Measurements from ENCODE around the gene KCTD10. TPM values are rescaled to one million over a fixed set of nuclear protein-coding genes. Genes with fewer than 3 reads are reported as not detected.

The KCTD10 gene
- total RNA-seq, 1 donor: 90.9 TPM

GRCh38 chr12:109482894-109483293, 5.8 kb upstream of the KCTD10 start:
- DNase-seq (ENCODE audit: low read depth): no peak
- no peak for TF ChIP-seq CTCF (IDR thresholded peaks at IDR 0.05; ENCODE audit: insufficient read depth, low read length)

GRCh38 chr12:109482491-109482890, 5.4 kb upstream of the KCTD10 start:
- no peak for TF ChIP-seq CTCF (IDR thresholded peaks at IDR 0.05; ENCODE audit: insufficient read depth, low read length)
- no peak for DNase-seq (ENCODE audit: low read depth)
- no peak overlapping the region for H3K4me3 ChIP-seq (ENCODE audit: low read depth, low read length)

More at GRCh38 chr12:109482894-109483293, 5.8 kb upstream of the KCTD10 start:
- H3K4me3 ChIP-seq (ENCODE audit: low read depth, low read length): no peak overlapping the region

- DNase-seq (ENCODE audit: low read depth): no peak
- TF ChIP-seq CTCF (IDR thresholded peaks at IDR 0.05; ENCODE audit: insufficient read depth, low read length): no peak
- no peak overlapping the region for H3K4me3 ChIP-seq (ENCODE audit: low read depth, low read length)
Measured at GRCh38 chr12:109481863-109482262, 4.8 kb upstream of the KCTD10 start.

GRCh38 chr12:109480356-109480755, 3.3 kb upstream of the KCTD10 start:
- no peak for DNase-seq (ENCODE audit: low read depth)
- no peak for TF ChIP-seq CTCF (IDR thresholded peaks at IDR 0.05; ENCODE audit: insufficient read depth, low read length)
- no peak overlapping the region for H3K4me3 ChIP-seq (ENCODE audit: low read depth, low read length)

GRCh38 chr12:109479761-109480160, 2.7 kb upstream of the KCTD10 start:
- DNase-seq (ENCODE audit: low read depth): no peak
- TF ChIP-seq CTCF (IDR thresholded peaks at IDR 0.05; ENCODE audit: insufficient read depth, low read length): no peak
- no peak overlapping the region for H3K4me3 ChIP-seq (ENCODE audit: low read depth, low read length)

- H3K4me3 ChIP-seq (ENCODE audit: low read depth, low read length): peak overlapping the region; percentile 97
- TF ChIP-seq CTCF (IDR thresholded peaks at IDR 0.05; ENCODE audit: insufficient read depth, low read length): no peak
- no peak for DNase-seq (ENCODE audit: low read depth)
Measured at GRCh38 chr12:109477963-109478315, 839 bp upstream of the KCTD10 start.

GRCh38 chr12:109476807-109477184, 304 bp downstream of the KCTD10 start:
- no peak for DNase-seq (ENCODE audit: low read depth)
- H3K4me3 ChIP-seq (ENCODE audit: low read depth, low read length): peak overlapping the region; percentile 97
- no peak for TF ChIP-seq CTCF (IDR thresholded peaks at IDR 0.05; ENCODE audit: insufficient read depth, low read length)

Data from fibroblast of the aortic adventitia (primary cell).